Testis (tissue), 3 donors: ENCODE measurements around the gene DLGAP4. TPM values are rescaled to one million over a fixed set of nuclear protein-coding genes. Genes with fewer than 3 reads are reported as not detected.

ENCODE experiments used
- DNase-seq: peaks from one replicate; pipeline ENCODE4 v3.0.0-alpha.2; 2019
- H3K27ac ChIP-seq, 2 donors: fragments of 200-600 bp; sonication (generic); one replicate each; pipeline ENCODE4 v1.5.1; 2019
- H3K27me3 ChIP-seq: fragments of 200-600 bp; sonication (generic); one replicate; pipeline ENCODE4 v1.5.1; 2019
- H3K36me3 ChIP-seq: fragments of 200-600 bp; sonication (generic); one replicate; pipeline ENCODE4 v1.5.1; 2017; ENCODE audit warnings: low read depth; ENCODE audit errors: missing control alignments
- H3K4me1 ChIP-seq: fragments of 200-600 bp; sonication (generic); one replicate; pipeline ENCODE4 v1.5.1; 2019
- H3K4me3 ChIP-seq, 2 donors: fragments of 200-600 bp; sonication (generic); one replicate each; pipeline ENCODE4 v1.5.1; 2017 to 2019
- H3K9me3 ChIP-seq: fragments of 200-600 bp; sonication (generic); one replicate; pipeline ENCODE4 v1.5.1; 2017
- CTCF ChIP-seq, 3 experiments: fragments of 450-650 bp in 2 of 3; fragments of 200-600 bp in 1 of 3; sonication (generic) in 1 of 3; IDR thresholded peaks; one replicate each; pipeline ENCODE4 v1.5.1; 2016 to 2019; ENCODE audit warnings: antibody characterized with exemption in 3 of 3, mild to moderate bottlenecking in 2 of 3, moderate library complexity in 1 of 3
- POLR2A ChIP-seq: fragments of 450-650 bp; IDR thresholded peaks from one replicate; pipeline ENCODE4 v1.6.1; 2017; ENCODE audit warnings: antibody characterized with exemption, mild to moderate bottlenecking, moderate library complexity
- WGBS, 2 donors: methylation state at CpG; one replicate each; pipeline ENCODE4 v1.1.5; 2018; 5-methylcytosine and 5-hydroxymethylcytosine counted together
- intact Hi-C: fragments of 100-400 bp; cut with DNase I; formaldehyde crosslinking; loops from one replicate; pipeline ENCODE4 v1.15.1; 2023; ENCODE audit warnings: low total_unique reads
- polyA plus RNA-seq: library from polyadenylated mRNA; stranded (reverse); fragments of 350-450 nt; fragmentation: Illumina TruSeq; extraction: RNeasy Lipid Tissue Mini Kit (QIAGEN cat#74804); gene quantifications from one replicate; pipeline ENCODE4 v1.2.3, GENCODE V29; 2014; ENCODE audit warnings: low read depth, low replicate concordance; ENCODE audit not compliant: insufficient read depth
- total RNA-seq, 2 donors: library from RNA; depleted of rRNA; stranded (reverse); fragments of >200 nt; gene quantifications; one replicate each; pipeline ENCODE4 v1.2.3, GENCODE V29; 2016

DLGAP4 gene
- total and polyA plus RNA-seq, 3 donors from 2014 or later = 69.1 to 110 (median 110) TPM

GRCh38 chr20:36490191-36490590, 184.1 kb downstream of the DLGAP4 start:
- no peaks in the 10 kb centered on the region for H3K36me3 ChIP-seq
- DNase-seq = no peak
- intact Hi-C loops = no loop called here
- no peak overlapping the region for H3K4me3 ChIP-seq
- TF ChIP-seq CTCF (IDR thresholded peaks at IDR 0.05) (no peak), POLR2A (no peak)
- H3K4me1 ChIP-seq = peaks cover 57% of the 10 kb centered on the region
- H3K27me3 ChIP-seq = no peaks in the 10 kb centered on the region
- H3K9me3 ChIP-seq = no peaks in the 10 kb centered on the region
- WGBS, 2 donors = 36 to 79% methylated on average over 1 of the region's 1 CpG
- H3K27ac ChIP-seq = peak overlapping the region in 1 of 2 donors; percentile 29

DNA sequence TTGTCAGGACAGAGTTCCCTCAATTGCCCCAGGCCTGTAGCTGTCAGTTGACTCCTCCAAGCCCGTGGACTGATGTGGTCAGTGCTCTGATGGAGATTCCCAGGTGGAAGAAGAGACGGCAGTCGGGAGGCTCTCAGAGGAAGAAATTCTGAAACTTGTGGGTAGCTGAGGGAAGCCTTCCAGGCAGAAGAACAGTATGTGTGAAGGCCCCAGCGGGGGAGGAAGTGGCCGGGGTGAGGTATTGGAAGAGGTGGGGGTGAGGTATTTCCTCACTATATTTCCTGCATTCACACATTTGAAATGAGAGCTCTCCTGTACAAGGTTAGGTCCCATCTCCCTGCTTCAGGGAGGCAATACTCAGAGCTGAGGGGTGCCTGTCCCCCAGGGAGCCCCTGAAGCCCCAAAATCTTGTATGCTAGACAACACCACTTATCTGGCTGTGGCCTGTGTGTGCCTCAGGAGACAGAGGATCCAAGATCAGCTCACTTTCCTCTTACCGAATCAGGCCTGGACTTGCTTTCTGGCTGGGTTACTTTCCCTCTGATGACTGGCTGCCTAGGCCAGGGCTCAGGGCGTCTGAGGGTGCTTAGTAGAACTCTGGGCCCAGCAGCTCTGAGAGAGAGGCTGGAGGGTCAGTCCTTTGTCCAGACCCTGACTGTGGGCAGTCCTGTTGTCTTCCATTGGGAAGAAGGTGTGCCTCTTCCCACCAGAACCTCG, 185.9 kb downstream of the DLGAP4 start:
- Histone ChIP-seq H3K4me3 (no peak overlapping the region), H3K4me1 (peaks cover 50% of the 10 kb centered on the region), H3K36me3 (no peaks in the 10 kb centered on the region), H3K9me3 (no peaks in the 10 kb centered on the region), H3K27me3 (no peaks in the 10 kb centered on the region), H3K27ac (peak overlapping the region; percentile 52 to 80)
- WGBS, 2 donors = 33 to 47% methylated on average over 8 of the region's 8 CpGs
- intact Hi-C loops = no loop called here
- no peak for TF ChIP-seq CTCF (IDR thresholded peaks at IDR 0.05)
- TF ChIP-seq POLR2A = no peak
- no peak for DNase-seq

GRCh38 chr20:36493051-36493800, 187.1 kb downstream of the DLGAP4 start:
- DNase-seq = no peak
- no peaks in the 10 kb centered on the region for H3K27me3 ChIP-seq
- no peaks in the 10 kb centered on the region for H3K9me3 ChIP-seq
- peak overlapping the region; percentile 52 to 80 for H3K27ac ChIP-seq
- no peaks in the 10 kb centered on the region for H3K36me3 ChIP-seq
- H3K4me1 ChIP-seq = peaks cover 55% of the 10 kb centered on the region
- WGBS, 2 donors = 61 to 80% methylated on average over 6 to 8 of the region's 10 CpGs
- intact Hi-C loops = no loop called here
- no peak overlapping the region for H3K4me3 ChIP-seq
- TF ChIP-seq POLR2A = no peak
- TF ChIP-seq CTCF (IDR thresholded peaks at IDR 0.05) = no peak

- peak; percentile 85 for DNase-seq
- TF ChIP-seq CTCF (IDR thresholded peaks at IDR 0.05) (no peak), POLR2A (no peak)
- peaks cover 61% of the 10 kb centered on the region for H3K4me1 ChIP-seq
- H3K4me3 ChIP-seq = no peak overlapping the region
- peak overlapping the region; percentile 52 to 80 for H3K27ac ChIP-seq
- H3K9me3 ChIP-seq = no peaks in the 10 kb centered on the region
- no peaks in the 10 kb centered on the region for H3K36me3 ChIP-seq
- H3K27me3 ChIP-seq = no peaks in the 10 kb centered on the region
- intact Hi-C loops = no loop called here
- WGBS, 2 donors = 33 to 60% methylated on average over 7 of the region's 7 CpGs
Measured at GRCh38 chr20:36493801-36494114, 187.6 kb downstream of the DLGAP4 start.
